Thyroid gland (tissue), 4 donors: Measurements from ENCODE around the gene LRRC8E.
A peak's percentile ranks its signal among the peaks of the same experiment; 100 is the strongest.

Source experiments
- POLR2A ChIP-seq, 2 donors: fragments of 450-650 bp; IDR thresholded peaks; one replicate each; pipeline ENCODE4 v1.6.1; 2017; ENCODE audit warnings: antibody characterized with exemption in 2 of 2, mild to moderate bottlenecking in 2 of 2, moderate library complexity in 1 of 2
- TF ChIP-seq, protein P1 (sequence below), 6 experiments: fragments of 200-600 bp in 3 of 6; fragments of 450-650 bp in 3 of 6; sonication (generic) in 3 of 6; IDR thresholded peaks; one replicate each; pipeline ENCODE4 v1.5.1; 2016 to 2019; ENCODE audit warnings: antibody characterized with exemption in 6 of 6, mild to moderate bottlenecking in 2 of 6, inconsistent platforms in 1 of 6, moderate library complexity in 1 of 6

DNA sequence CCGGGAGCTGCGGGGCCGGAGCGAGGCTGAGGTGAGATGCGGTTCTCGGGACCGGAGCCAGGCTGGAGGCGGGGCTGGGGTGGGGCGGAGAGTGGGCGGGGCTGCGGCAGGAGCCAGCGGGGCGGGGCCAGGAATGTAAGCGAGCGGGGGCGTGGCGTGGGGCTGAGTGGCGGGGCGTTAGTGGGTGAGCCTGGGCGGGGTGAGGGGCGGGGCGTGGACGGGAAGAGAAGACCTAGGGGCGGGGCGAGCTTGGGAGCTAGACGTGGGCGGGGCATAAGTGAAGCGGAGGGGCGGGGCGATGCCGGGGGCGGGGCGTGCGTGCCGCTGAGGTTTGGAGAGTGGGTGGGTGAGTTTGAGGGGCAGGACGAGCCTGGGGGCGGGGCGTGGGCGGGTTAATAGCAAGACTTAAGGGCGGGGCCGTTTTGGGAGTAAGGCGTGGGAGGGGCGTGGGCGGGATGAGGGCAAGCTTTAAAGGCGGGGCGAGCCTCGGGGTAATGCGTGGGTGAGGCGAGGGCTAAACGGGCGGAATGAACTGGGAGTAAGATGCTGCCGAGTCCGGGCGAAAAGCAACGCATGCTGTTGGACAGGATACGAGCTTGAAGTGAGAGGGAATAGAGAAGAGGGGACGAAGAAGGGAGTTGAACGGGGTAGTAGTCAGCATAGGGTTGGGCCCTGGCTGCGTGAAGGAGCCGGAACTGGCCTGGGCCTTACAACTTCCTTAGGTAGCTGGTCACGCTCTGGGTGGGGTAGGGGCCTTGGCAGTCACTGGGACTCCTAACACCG, 32.4 kb downstream of the LRRC8E start:
- TF ChIP-seq, protein P1, sequence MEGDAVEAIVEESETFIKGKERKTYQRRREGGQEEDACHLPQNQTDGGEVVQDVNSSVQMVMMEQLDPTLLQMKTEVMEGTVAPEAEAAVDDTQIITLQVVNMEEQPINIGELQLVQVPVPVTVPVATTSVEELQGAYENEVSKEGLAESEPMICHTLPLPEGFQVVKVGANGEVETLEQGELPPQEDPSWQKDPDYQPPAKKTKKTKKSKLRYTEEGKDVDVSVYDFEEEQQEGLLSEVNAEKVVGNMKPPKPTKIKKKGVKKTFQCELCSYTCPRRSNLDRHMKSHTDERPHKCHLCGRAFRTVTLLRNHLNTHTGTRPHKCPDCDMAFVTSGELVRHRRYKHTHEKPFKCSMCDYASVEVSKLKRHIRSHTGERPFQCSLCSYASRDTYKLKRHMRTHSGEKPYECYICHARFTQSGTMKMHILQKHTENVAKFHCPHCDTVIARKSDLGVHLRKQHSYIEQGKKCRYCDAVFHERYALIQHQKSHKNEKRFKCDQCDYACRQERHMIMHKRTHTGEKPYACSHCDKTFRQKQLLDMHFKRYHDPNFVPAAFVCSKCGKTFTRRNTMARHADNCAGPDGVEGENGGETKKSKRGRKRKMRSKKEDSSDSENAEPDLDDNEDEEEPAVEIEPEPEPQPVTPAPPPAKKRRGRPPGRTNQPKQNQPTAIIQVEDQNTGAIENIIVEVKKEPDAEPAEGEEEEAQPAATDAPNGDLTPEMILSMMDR (IDR thresholded peaks at IDR 0.05): no peak
- TF ChIP-seq POLR2A (IDR thresholded peaks at IDR 0.05): peak in 1 of 2 donors; percentile 42
